Measurements from ENCODE around the gene NEK4.

Gene NEK4

GRCh38 chr3:52792961-52793695, 22.4 kb upstream of the NEK4 start:
- H3K4me3 ChIP-seq (ENCODE audit: low read depth, low read length) = no peak overlapping the region
- TF ChIP-seq, protein P1, sequence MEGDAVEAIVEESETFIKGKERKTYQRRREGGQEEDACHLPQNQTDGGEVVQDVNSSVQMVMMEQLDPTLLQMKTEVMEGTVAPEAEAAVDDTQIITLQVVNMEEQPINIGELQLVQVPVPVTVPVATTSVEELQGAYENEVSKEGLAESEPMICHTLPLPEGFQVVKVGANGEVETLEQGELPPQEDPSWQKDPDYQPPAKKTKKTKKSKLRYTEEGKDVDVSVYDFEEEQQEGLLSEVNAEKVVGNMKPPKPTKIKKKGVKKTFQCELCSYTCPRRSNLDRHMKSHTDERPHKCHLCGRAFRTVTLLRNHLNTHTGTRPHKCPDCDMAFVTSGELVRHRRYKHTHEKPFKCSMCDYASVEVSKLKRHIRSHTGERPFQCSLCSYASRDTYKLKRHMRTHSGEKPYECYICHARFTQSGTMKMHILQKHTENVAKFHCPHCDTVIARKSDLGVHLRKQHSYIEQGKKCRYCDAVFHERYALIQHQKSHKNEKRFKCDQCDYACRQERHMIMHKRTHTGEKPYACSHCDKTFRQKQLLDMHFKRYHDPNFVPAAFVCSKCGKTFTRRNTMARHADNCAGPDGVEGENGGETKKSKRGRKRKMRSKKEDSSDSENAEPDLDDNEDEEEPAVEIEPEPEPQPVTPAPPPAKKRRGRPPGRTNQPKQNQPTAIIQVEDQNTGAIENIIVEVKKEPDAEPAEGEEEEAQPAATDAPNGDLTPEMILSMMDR (IDR thresholded peaks at IDR 0.05; ENCODE audit: low read depth, low read length) = no peak

DNA sequence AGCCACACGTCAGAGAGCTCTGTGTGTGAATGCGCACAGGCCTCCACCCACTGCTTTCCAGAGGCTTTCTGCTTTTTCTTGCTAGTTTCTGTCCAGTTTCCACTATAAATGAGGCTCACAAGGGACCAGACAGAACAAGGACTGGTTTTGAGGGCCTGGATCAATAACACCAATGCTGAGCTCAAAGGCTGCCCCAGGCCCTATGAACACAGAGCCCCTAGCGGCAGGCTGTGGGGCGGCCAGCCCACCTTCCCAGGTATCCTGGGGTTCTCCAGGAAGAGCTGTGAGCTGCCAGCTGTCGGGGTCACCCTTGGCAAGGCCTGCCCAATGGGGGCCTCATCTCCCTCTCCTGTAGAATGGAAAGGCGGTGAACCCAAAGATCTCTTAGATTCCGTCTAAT, 21.7 kb upstream of the NEK4 start:
- TF ChIP-seq, protein P1 (IDR thresholded peaks at IDR 0.05; ENCODE audit: low read depth, low read length) = no peak
- no peak overlapping the region for H3K4me3 ChIP-seq (ENCODE audit: low read depth, low read length)

DNA sequence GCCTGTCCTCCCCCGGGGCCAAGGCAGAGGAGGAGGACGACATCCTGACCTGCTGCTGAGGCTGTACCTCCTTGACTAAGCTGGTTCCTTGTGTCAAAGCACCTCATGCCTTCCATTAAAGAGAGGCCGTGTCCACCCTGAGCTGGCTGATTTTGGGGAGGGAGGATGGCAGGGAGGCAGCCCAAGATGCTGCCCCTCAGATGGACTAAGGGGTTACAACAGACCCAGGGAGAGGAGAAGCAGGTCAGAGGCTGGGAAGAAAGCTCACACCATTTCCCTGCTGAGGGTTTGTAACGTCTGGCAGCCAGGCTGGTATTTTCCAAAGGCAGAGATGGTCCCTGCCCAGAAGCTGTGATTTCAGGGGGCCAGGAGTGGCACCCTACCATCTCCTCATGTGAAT, 21.2 kb upstream of the NEK4 start:
- H3K4me3 ChIP-seq (ENCODE audit: low read depth, low read length) = no peak overlapping the region
- TF ChIP-seq, protein P1 (IDR thresholded peaks at IDR 0.05; ENCODE audit: low read depth, low read length) = no peak

GRCh38 chr3:52791366-52791765, 20.6 kb upstream of the NEK4 start:
- TF ChIP-seq, protein P1 (IDR thresholded peaks at IDR 0.05; ENCODE audit: low read depth, low read length) = no peak
- no peak overlapping the region for H3K4me3 ChIP-seq (ENCODE audit: low read depth, low read length)

DNA sequence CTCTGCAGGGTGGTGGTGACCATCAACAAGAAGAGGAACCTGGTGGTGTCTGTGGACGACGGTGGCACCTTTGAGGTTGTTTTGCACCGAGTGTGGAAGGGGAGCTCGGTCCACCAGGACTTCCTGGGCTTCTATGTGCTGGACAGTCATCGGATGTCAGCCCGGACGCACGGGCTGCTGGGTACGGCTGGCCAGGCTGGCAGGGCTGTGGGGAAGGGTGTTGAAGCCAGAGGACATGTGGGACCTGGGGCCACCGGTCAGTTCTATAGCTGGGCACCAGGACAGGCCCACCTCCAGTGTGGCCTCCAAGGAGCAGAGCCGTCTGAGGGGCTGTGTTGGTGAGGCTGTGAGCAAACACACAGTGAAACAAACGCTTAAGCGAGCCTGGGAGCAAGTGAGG, 20.0 kb upstream of the NEK4 start:
- TF ChIP-seq, protein P1 (IDR thresholded peaks at IDR 0.05; ENCODE audit: low read depth, low read length) = no peak
- H3K4me3 ChIP-seq (ENCODE audit: low read depth, low read length) = no peak overlapping the region

DNA sequence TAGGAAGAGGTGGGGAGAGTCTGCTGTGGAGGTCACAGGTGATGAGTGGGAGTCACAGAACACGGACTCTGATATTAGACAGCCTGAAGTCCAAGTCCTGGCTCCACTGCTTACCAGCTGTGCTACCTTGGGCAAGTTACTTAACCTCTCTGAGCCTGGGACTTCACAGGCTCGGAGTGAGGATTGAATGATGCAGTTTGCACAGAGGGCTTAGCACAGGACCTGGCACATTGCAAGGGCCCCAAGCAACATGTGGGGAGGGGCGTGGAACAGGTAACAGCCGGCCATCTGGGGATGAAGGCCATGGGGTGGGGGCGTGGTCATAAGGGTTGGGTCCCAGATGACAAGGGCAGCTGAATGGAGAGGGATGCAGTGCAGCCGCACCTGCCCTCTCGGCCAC, 19.6 kb upstream of the NEK4 start:
- TF ChIP-seq, protein P1 (IDR thresholded peaks at IDR 0.05; ENCODE audit: low read depth, low read length) = no peak
- H3K4me3 ChIP-seq (ENCODE audit: low read depth, low read length) = no peak overlapping the region

- TF ChIP-seq, protein P1 (IDR thresholded peaks at IDR 0.05; ENCODE audit: low read depth, low read length) = no peak
- no peak overlapping the region for H3K4me3 ChIP-seq (ENCODE audit: low read depth, low read length)
Observed at GRCh38 chr3:52789746-52790040, 19.0 kb upstream of the NEK4 start.
